B cell (primary cell): ENCODE measurements around the gene OPRPN. TPM values are rescaled to one million over a fixed set of nuclear protein-coding genes. Genes with fewer than 3 reads are reported as not detected.

Source experiments
- ATAC-seq: fragments of 200-7000 bp; cut with Tn5 transposase; one replicate; pipeline ENCODE4 v1.10.0; 2021; ENCODE audit warnings: low read depth, mild to moderate bottlenecking, moderate number of reproducible peaks, moderate library complexity
- CTCF ChIA-PET: fragments of 350-600 bp; sonication (Branson Sonifier 250); formaldehyde crosslinking; loops from one replicate; lab custom pipeline; 2021; ENCODE audit warnings: antibody characterized with exemption, inconsistent platforms; lab: Charles Lee
- POLR2A ChIA-PET: fragments of 350-600 bp; sonication (Branson Sonifier 250); formaldehyde crosslinking; loops from one replicate; lab custom pipeline; 2021; ENCODE audit warnings: antibody characterized with exemption; lab: Charles Lee
- DNase-seq: peaks from one replicate; pipeline ENCODE4 v3.0.0; 2013
- H2AFZ ChIP-seq: 2 replicates; pipeline ENCODE4 v1.6.1; 2012; ENCODE audit warnings: mild to moderate bottlenecking, low read depth, low read length; ENCODE audit not compliant: insufficient read depth, poor library complexity, severe bottlenecking
- H3K27ac ChIP-seq, 2 donors: 1 replicate in 1 of 2; 2 replicates in 1 of 2; pipeline ENCODE4 v1.5.1; 2012 to 2013; ENCODE audit warnings: low read length in 2 of 2, mild to moderate bottlenecking in 2 of 2, moderate library complexity in 1 of 2
- H3K27me3 ChIP-seq, 4 experiments: fragments of 200-600 bp in 1 of 4; sonication (generic) in 1 of 4; replicated peaks in 1 of 4; 1 replicate in 2 of 4; 2 replicates in 2 of 4; pipeline versions ENCODE4 v1.6.1 to v1.7.0; 2013 to 2016; ENCODE audit warnings: low read length in 3 of 4, mild to moderate bottlenecking in 2 of 4, mixed read lengths in 1 of 4, moderate library complexity in 1 of 4; ENCODE audit not compliant: insufficient read depth in 4 of 4, control insufficient read depth in 3 of 4; ENCODE audit errors: control extremely low read depth in 1 of 4
- H3K36me3 ChIP-seq, 2 experiments: replicated peaks in 1 of 2; 1 replicate in 1 of 2; 2 replicates in 1 of 2; pipeline versions ENCODE4 v1.6.1 to v1.7.1; 2013; ENCODE audit warnings: low read length in 1 of 2; ENCODE audit not compliant: insufficient read depth in 2 of 2, control insufficient read depth in 1 of 2; ENCODE audit errors: control extremely low read depth in 1 of 2, extremely low read depth in 1 of 2
- H3K4me1 ChIP-seq, 2 donors: fragments of 200-600 bp in 1 of 2; sonication (generic) in 1 of 2; 1 replicate in 1 of 2; 2 replicates in 1 of 2; pipeline versions ENCODE4 v1.5.1 to v1.6.1; 2013 to 2017; ENCODE audit warnings: low read length in 2 of 2; ENCODE audit not compliant: control insufficient read depth in 2 of 2, insufficient read depth in 2 of 2
- H3K4me2 ChIP-seq: replicated peaks from 2 replicates; pipeline ENCODE3; 2012; ENCODE audit warnings: mild to moderate bottlenecking, low read depth, low read length; ENCODE audit not compliant: poor library complexity, severe bottlenecking
- H3K4me3 ChIP-seq, 5 experiments: fragments of 200-600 bp in 1 of 5; sonication (generic) in 1 of 5; 1 replicate in 3 of 5; 2 replicates in 2 of 5; pipeline versions ENCODE4 v1.5.1 to v1.7.0; 2011 to 2016; ENCODE audit warnings: low read length in 4 of 5, mild to moderate bottlenecking in 4 of 5, low read depth in 2 of 5, control low read depth in 1 of 5, moderate library complexity in 1 of 5; ENCODE audit not compliant: insufficient read depth in 1 of 5; ENCODE audit errors: control extremely low read depth in 1 of 5, extremely low read depth in 1 of 5
- H3K79me2 ChIP-seq: fragments of 200-600 bp; sonication (generic); one replicate; pipeline ENCODE4 v1.6.0; 2016; ENCODE audit warnings: low read length; ENCODE audit not compliant: control insufficient read depth, insufficient read depth
- H3K9ac ChIP-seq: fragments of 200-600 bp; sonication (generic); 2 replicates; pipeline ENCODE4 v1.6.1; 2017; ENCODE audit warnings: mild to moderate bottlenecking, low read length, moderate library complexity
- H3K9me3 ChIP-seq, 3 donors: one replicate each; pipeline versions ENCODE4 v1.6.1 to v1.7.1; 2013; ENCODE audit warnings: low read length in 2 of 3; ENCODE audit not compliant: control insufficient read depth in 2 of 3, insufficient read depth in 1 of 3; ENCODE audit errors: control extremely low read depth in 1 of 3
- H4K20me1 ChIP-seq: 2 replicates; pipeline ENCODE4 v1.6.0; 2012; ENCODE audit warnings: mild to moderate bottlenecking, low read length; ENCODE audit not compliant: insufficient read depth, control insufficient read depth, poor library complexity, severe bottlenecking
- H3K27ac Mint-ChIP-seq: one replicate; pipeline ENCODE4 v1.8.0; 2021; ENCODE audit warnings: mixed read lengths
- H3K27me3 Mint-ChIP-seq: one replicate; pipeline ENCODE4 v1.8.0; 2021; ENCODE audit warnings: mixed read lengths
- H3K4me1 Mint-ChIP-seq: one replicate; pipeline ENCODE4 v1.8.0; 2021; ENCODE audit warnings: mixed read lengths
- H3K4me3 Mint-ChIP-seq: one replicate; pipeline ENCODE4 v1.8.0; 2021; ENCODE audit warnings: mixed read lengths
- H3K9me3 Mint-ChIP-seq: one replicate; pipeline ENCODE4 v1.8.0; 2022; ENCODE audit warnings: mixed read lengths; ENCODE audit not compliant: insufficient read depth
- EZH2 ChIP-seq: IDR thresholded peaks from 2 replicates; pipeline ENCODE4 v1.6.1; 2012; ENCODE audit warnings: borderline replicate concordance, low read depth, mild to moderate bottlenecking, moderate library complexity, low read length; ENCODE audit not compliant: insufficient read depth, poor library complexity, severe bottlenecking
- whole genome bisulfite sequencing: methylation state at CpG from one replicate; pipeline ENCODE4 v1.1.5; 2013; ENCODE audit warnings: missing lambda C conversion rate; ENCODE audit not compliant: insufficient coverage; 5-methylcytosine and 5-hydroxymethylcytosine counted together
- intact Hi-C: fragments of 100-400 bp; cut with micrococcal nuclease; formaldehyde crosslinking; loops from one replicate; pipeline ENCODE4 v1.10.0; 2022
- polyA plus RNA-seq: library from polyadenylated mRNA; depleted of rRNA; stranded (reverse); fragments of >200 nt; gene quantifications from 2 replicates; pipeline ENCODE4 v1.2.3, GENCODE V29; 2012
- total RNA-seq, 2 donors: library from RNA; stranded (reverse); fragments of 120-200 nt in 1 of 2; gene quantifications; 1 replicate in 1 of 2; 2 replicates in 1 of 2; pipeline versions ENCODE4 v1.2.3 to v1.2.4, GENCODE V29; 2013 to 2022
- TF ChIP-seq, protein P1 (sequence below): fragments of 200-600 bp; IDR thresholded peaks from one replicate; pipeline ENCODE4 v1.8.0; 2022; ENCODE audit warnings: antibody characterized with exemption, mild to moderate bottlenecking

OPRPN gene
- total and polyA plus RNA-seq, 2 donors (not counting 1 experiment from before 2014, with no cell fraction given): not detected

DNA sequence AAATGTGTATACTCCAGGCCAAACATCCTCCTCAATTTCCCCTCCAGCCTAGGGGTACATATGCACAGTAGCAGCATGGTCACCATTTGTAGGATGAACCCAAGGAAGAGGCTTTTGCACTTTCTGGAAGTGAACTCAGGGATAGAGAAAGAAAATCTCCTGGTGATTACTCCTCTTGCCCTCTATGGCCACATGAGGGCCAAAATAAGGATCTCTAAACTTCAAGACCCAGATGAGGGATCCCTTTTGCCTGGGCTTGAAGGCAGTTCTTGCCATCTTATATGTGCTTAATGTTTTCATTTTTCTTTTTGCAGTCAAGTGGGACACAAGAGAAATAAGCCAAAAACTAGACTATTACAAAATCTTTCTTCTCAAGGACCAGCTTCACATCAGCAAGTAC, 44.7 kb downstream of the OPRPN start:
- no peak overlapping the region for H3K27ac Mint-ChIP-seq
- ChIA-PET CTCF (no interaction called here), POLR2A (no interaction called here)
- H3K4me3 Mint-ChIP-seq: no peak overlapping the region
- Histone ChIP-seq H4K20me1 (no peaks in the 10 kb centered on the region), H3K4me3 (no peak overlapping the region), H3K36me3 (no peaks in the 10 kb centered on the region), H3K9ac (no peak overlapping the region), H3K4me1 (no peaks in the 10 kb centered on the region), H3K9me3 (no peaks in the 10 kb centered on the region), H3K79me2 (no peaks in the 10 kb centered on the region), H3K27me3 (no peaks in the 10 kb centered on the region), H2AFZ (no peak overlapping the region), H3K4me2 (no peak overlapping the region), H3K27ac (no peak overlapping the region)
- intact Hi-C loops: no loop called here
- no peak for DNase-seq
- no peaks in the 10 kb centered on the region for H3K4me1 Mint-ChIP-seq
- no peak for TF ChIP-seq EZH2
- TF ChIP-seq, protein P1, sequence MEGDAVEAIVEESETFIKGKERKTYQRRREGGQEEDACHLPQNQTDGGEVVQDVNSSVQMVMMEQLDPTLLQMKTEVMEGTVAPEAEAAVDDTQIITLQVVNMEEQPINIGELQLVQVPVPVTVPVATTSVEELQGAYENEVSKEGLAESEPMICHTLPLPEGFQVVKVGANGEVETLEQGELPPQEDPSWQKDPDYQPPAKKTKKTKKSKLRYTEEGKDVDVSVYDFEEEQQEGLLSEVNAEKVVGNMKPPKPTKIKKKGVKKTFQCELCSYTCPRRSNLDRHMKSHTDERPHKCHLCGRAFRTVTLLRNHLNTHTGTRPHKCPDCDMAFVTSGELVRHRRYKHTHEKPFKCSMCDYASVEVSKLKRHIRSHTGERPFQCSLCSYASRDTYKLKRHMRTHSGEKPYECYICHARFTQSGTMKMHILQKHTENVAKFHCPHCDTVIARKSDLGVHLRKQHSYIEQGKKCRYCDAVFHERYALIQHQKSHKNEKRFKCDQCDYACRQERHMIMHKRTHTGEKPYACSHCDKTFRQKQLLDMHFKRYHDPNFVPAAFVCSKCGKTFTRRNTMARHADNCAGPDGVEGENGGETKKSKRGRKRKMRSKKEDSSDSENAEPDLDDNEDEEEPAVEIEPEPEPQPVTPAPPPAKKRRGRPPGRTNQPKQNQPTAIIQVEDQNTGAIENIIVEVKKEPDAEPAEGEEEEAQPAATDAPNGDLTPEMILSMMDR: no peak
- no peaks in the 10 kb centered on the region for H3K9me3 Mint-ChIP-seq
- no peaks in the 10 kb centered on the region for H3K27me3 Mint-ChIP-seq
- no peak for ATAC-seq

DNA sequence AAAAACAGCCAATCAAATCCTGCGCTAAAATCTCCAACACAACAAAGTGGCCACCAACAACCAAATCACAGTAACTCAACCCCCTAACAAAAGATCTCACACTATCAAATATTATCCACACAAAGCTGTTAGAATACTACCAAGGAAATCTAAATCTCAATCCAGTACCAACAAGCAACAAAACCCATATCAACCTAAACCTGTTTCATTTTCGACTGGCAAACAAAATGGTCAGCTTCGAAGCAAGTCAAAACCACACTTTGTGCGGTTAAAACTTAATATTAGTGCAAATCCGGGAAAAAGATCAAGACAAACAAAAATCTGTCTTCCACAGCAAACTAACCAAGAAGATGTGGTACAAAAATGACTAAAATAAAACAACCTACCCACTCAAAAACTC, 45.6 kb downstream of the OPRPN start:
- Histone ChIP-seq H3K9ac (no peak overlapping the region), H3K4me1 (no peaks in the 10 kb centered on the region), H3K4me3 (no peak overlapping the region), H3K79me2 (no peaks in the 10 kb centered on the region), H3K9me3 (no peaks in the 10 kb centered on the region), H3K4me2 (no peak overlapping the region), H2AFZ (no peak overlapping the region), H3K36me3 (no peaks in the 10 kb centered on the region), H3K27me3 (no peaks in the 10 kb centered on the region), H4K20me1 (no peaks in the 10 kb centered on the region), H3K27ac (no peak overlapping the region)
- ChIA-PET POLR2A (no interaction called here), CTCF (no interaction called here)
- DNase-seq (no peak), ATAC-seq (no peak)
- WGBS: 83% methylated on average over 2 of the region's 5 CpGs
- Mint-ChIP-seq H3K27ac (no peak overlapping the region), H3K27me3 (no peaks in the 10 kb centered on the region), H3K4me3 (no peak overlapping the region), H3K4me1 (no peaks in the 10 kb centered on the region), H3K9me3 (no peaks in the 10 kb centered on the region)
- intact Hi-C loops: no loop called here
- TF ChIP-seq EZH2: no peak
- TF ChIP-seq, protein P1: no peak
